ENCODE data around the gene C2orf49.

DNA sequence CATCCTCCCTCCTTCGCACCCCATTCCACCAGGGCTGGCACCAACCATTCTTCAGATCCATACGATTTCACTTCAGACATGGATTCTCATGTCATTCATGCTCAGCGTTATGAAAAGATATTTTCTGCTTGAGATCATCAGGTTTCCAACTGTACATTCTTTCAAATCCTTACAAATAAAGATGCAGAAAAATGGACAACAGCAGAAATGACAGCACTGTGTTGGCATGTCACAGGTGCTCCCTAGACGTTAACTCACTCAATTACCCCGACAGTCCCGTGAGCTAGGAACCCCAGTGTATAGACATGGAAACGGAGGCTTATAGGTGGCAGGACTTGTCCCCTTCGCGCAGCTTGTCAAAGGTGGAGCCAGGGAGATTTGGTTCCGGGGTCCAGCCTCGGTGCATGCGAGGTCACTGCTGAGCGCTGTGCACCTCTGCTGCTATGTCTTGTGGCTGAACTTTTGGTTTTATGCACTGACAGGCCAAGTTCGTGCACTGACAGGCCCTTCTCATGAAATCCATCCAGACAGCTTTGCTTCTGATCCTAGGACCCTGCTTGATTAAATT, 43.8 kb downstream of the C2orf49 start:
- TF ChIP-seq, protein P1, sequence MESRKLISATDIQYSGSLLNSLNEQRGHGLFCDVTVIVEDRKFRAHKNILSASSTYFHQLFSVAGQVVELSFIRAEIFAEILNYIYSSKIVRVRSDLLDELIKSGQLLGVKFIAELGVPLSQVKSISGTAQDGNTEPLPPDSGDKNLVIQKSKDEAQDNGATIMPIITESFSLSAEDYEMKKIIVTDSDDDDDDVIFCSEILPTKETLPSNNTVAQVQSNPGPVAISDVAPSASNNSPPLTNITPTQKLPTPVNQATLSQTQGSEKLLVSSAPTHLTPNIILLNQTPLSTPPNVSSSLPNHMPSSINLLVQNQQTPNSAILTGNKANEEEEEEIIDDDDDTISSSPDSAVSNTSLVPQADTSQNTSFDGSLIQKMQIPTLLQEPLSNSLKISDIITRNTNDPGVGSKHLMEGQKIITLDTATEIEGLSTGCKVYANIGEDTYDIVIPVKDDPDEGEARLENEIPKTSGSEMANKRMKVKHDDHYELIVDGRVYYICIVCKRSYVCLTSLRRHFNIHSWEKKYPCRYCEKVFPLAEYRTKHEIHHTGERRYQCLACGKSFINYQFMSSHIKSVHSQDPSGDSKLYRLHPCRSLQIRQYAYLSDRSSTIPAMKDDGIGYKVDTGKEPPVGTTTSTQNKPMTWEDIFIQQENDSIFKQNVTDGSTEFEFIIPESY (IDR thresholded peaks at IDR 0.05; ENCODE audit: extremely low read depth, insufficient replicate concordance, low read length), result no peak
- TF ChIP-seq, protein P2, sequence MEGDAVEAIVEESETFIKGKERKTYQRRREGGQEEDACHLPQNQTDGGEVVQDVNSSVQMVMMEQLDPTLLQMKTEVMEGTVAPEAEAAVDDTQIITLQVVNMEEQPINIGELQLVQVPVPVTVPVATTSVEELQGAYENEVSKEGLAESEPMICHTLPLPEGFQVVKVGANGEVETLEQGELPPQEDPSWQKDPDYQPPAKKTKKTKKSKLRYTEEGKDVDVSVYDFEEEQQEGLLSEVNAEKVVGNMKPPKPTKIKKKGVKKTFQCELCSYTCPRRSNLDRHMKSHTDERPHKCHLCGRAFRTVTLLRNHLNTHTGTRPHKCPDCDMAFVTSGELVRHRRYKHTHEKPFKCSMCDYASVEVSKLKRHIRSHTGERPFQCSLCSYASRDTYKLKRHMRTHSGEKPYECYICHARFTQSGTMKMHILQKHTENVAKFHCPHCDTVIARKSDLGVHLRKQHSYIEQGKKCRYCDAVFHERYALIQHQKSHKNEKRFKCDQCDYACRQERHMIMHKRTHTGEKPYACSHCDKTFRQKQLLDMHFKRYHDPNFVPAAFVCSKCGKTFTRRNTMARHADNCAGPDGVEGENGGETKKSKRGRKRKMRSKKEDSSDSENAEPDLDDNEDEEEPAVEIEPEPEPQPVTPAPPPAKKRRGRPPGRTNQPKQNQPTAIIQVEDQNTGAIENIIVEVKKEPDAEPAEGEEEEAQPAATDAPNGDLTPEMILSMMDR (IDR thresholded peaks at IDR 0.05 in 2 of 3, conservative IDR thresholded peaks at IDR 0.05 in 1 of 3; ENCODE audit: borderline replicate concordance in 1 of 3, insufficient read depth in 1 of 3, low read depth in 2 of 3, low read length in 2 of 3), result no peak
- TF ChIP-seq POLR2A (IDR thresholded peaks at IDR 0.05; ENCODE audit: borderline replicate concordance, extremely low read depth, insufficient read depth, insufficient read length) (no peak), ZNF274 (IDR thresholded peaks at IDR 0.05; ENCODE audit: low read depth, low read length) (no peak), FOSL1 (IDR thresholded peaks at IDR 0.05; ENCODE audit: low read depth) (no peak), YY1 (IDR thresholded peaks at IDR 0.05; ENCODE audit: extremely low read depth, insufficient replicate concordance, low read depth, low read length) (no peak), RAD21 (IDR thresholded peaks at IDR 0.05; ENCODE audit: low read depth) (no peak), POLR2AphosphoS5 (IDR thresholded peaks at IDR 0.05; ENCODE audit: low read depth, low read length) (no peak), EZH2 (IDR thresholded peaks at IDR 0.05) (no peak), ELF1 (IDR thresholded peaks at IDR 0.05; ENCODE audit: borderline replicate concordance, low read depth) (no peak)
